Measurements from ENCODE around the gene HPCAL1. TPM values are rescaled to one million over a fixed set of nuclear protein-coding genes. Genes with fewer than 3 reads are reported as not detected.

HPCAL1 gene
- total and polyA plus RNA-seq, 2 donors (not counting 1 experiment from before 2014, with no cell fraction given): 60.3 to 65.1 TPM

- no peak overlapping the region for H3K4me3 Mint-ChIP-seq
- 92% methylated on average over 2 of the region's 9 CpGs for WGBS (ENCODE audit: insufficient coverage)
- Histone ChIP-seq H3K9me3 (ENCODE audit: control extremely low read depth in 1 of 3, control insufficient read depth in 2 of 3, insufficient read depth in 1 of 3, low read length in 2 of 3) (no peaks in the 10 kb centered on the region), H2AFZ (ENCODE audit: insufficient read depth, low read depth, low read length, poor library complexity, severe bottlenecking) (no peak overlapping the region), H3K4me3 (ENCODE audit: control extremely low read depth in 1 of 5, extremely low read depth in 1 of 5, insufficient read depth in 1 of 5, low read depth in 2 of 5, low read length in 4 of 5) (no peak overlapping the region), H3K4me1 (ENCODE audit: control insufficient read depth in 2 of 2, insufficient read depth in 2 of 2, low read length in 2 of 2) (peaks cover 0 to 9% of the 10 kb centered on the region in 2 donors), H3K27ac (ENCODE audit: low read length in 2 of 2) (no peak overlapping the region), H3K27me3 (replicated peaks in 1 of 4; ENCODE audit: control extremely low read depth in 1 of 4, control insufficient read depth in 3 of 4, insufficient read depth in 4 of 4, low read length in 3 of 4) (no peaks in the 10 kb centered on the region), H3K79me2 (ENCODE audit: control insufficient read depth, insufficient read depth, low read length) (peaks cover 16% of the 10 kb centered on the region), H3K9ac (ENCODE audit: low read length) (no peak overlapping the region), H4K20me1 (ENCODE audit: control insufficient read depth, insufficient read depth, low read length, poor library complexity, severe bottlenecking) (peaks cover 35% of the 10 kb centered on the region), H3K36me3 (replicated peaks in 1 of 2; ENCODE audit: control extremely low read depth in 1 of 2, control insufficient read depth in 1 of 2, extremely low read depth in 1 of 2, insufficient read depth in 2 of 2, low read length in 1 of 2) (peaks cover 5 to 45% of the 10 kb centered on the region in 2 experiments), H3K4me2 (replicated peaks; ENCODE audit: low read depth, low read length, poor library complexity, severe bottlenecking) (no peak overlapping the region)
- peaks cover 14% of the 10 kb centered on the region for H3K4me1 Mint-ChIP-seq
- intact Hi-C loops (cut with micrococcal nuclease): no loop called here
- H3K27me3 Mint-ChIP-seq: no peaks in the 10 kb centered on the region
- ATAC-seq (ENCODE audit: low read depth) (no peak), DNase-seq (no peak)
- no peak overlapping the region for H3K27ac Mint-ChIP-seq
- TF ChIP-seq, protein P1, sequence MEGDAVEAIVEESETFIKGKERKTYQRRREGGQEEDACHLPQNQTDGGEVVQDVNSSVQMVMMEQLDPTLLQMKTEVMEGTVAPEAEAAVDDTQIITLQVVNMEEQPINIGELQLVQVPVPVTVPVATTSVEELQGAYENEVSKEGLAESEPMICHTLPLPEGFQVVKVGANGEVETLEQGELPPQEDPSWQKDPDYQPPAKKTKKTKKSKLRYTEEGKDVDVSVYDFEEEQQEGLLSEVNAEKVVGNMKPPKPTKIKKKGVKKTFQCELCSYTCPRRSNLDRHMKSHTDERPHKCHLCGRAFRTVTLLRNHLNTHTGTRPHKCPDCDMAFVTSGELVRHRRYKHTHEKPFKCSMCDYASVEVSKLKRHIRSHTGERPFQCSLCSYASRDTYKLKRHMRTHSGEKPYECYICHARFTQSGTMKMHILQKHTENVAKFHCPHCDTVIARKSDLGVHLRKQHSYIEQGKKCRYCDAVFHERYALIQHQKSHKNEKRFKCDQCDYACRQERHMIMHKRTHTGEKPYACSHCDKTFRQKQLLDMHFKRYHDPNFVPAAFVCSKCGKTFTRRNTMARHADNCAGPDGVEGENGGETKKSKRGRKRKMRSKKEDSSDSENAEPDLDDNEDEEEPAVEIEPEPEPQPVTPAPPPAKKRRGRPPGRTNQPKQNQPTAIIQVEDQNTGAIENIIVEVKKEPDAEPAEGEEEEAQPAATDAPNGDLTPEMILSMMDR (IDR thresholded peaks at IDR 0.05): no peak
- no peak for TF ChIP-seq EZH2 (IDR thresholded peaks at IDR 0.05; ENCODE audit: borderline replicate concordance, insufficient read depth, low read depth, low read length, poor library complexity, severe bottlenecking)
- no peaks in the 10 kb centered on the region for H3K9me3 Mint-ChIP-seq (ENCODE audit: insufficient read depth)
- ChIA-PET POLR2A (no interaction called here), CTCF (interaction anchor here (1.1 to 11.0 kb wide), 6 partner anchors 8 to 364 kb away, joined by 4 to 220 read pairs (median 70); partner anchors contain the start of gene CYS1)
These were observed 135.1 kb downstream of the HPCAL1 start for GRCh38 chr2:10437806-10438205.

DNA sequence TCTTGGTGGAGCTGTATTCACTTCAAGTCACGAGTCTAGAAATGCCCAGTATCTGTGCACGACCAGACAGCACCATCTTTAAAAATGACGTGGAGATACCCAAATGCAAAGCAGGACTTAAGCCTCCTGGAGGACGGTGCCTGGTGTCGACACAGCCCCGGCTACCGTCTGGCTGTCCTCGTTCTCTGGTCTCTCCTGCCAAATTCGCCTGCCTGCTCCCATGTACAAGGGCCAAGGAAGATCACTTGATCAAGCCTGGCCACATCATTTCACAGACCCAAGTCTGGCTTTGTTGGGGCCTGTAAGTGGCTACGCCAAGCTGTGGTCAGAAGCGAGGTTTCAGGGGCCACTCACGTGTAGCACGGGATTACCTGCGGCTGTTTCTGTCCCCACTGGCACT, 136.0 kb downstream of the HPCAL1 start:
- H3K9me3 ChIP-seq (ENCODE audit: control extremely low read depth in 1 of 3, control insufficient read depth in 2 of 3, insufficient read depth in 1 of 3, low read length in 2 of 3): no peaks in the 10 kb centered on the region
- H3K79me2 ChIP-seq (ENCODE audit: control insufficient read depth, insufficient read depth, low read length): peaks cover 25% of the 10 kb centered on the region
- H4K20me1 ChIP-seq (ENCODE audit: control insufficient read depth, insufficient read depth, low read length, poor library complexity, severe bottlenecking): peaks cover 43% of the 10 kb centered on the region
- H3K27ac ChIP-seq (ENCODE audit: low read length in 2 of 2): no peak overlapping the region
- H3K4me3 ChIP-seq (ENCODE audit: control extremely low read depth in 1 of 5, extremely low read depth in 1 of 5, insufficient read depth in 1 of 5, low read depth in 2 of 5, low read length in 4 of 5): no peak overlapping the region
- no peak overlapping the region for H3K27ac Mint-ChIP-seq
- peaks cover 0 to 17% of the 10 kb centered on the region in 2 donors for H3K4me1 ChIP-seq (ENCODE audit: control insufficient read depth in 2 of 2, insufficient read depth in 2 of 2, low read length in 2 of 2)
- WGBS (ENCODE audit: insufficient coverage): 86% methylated on average over 14 of the region's 14 CpGs
- no peaks in the 10 kb centered on the region for H3K27me3 Mint-ChIP-seq
- ATAC-seq (ENCODE audit: low read depth): no peak
- no peak overlapping the region for H3K4me2 ChIP-seq (replicated peaks; ENCODE audit: low read depth, low read length, poor library complexity, severe bottlenecking)
- H3K36me3 ChIP-seq (replicated peaks in 1 of 2; ENCODE audit: control extremely low read depth in 1 of 2, control insufficient read depth in 1 of 2, extremely low read depth in 1 of 2, insufficient read depth in 2 of 2, low read length in 1 of 2): peaks cover 8 to 54% of the 10 kb centered on the region in 2 experiments
- CTCF ChIA-PET: interaction anchor here (1.0 to 11.0 kb wide), 6 partner anchors 10 to 365 kb away, joined by 3 to 220 read pairs (median 8); partner anchors contain the start of genes CYS1 and ODC1
- H3K9me3 Mint-ChIP-seq (ENCODE audit: insufficient read depth): no peaks in the 10 kb centered on the region
- H3K9ac ChIP-seq (ENCODE audit: low read length): no peak overlapping the region
- H3K4me1 Mint-ChIP-seq: peaks cover 13% of the 10 kb centered on the region
- TF ChIP-seq EZH2 (IDR thresholded peaks at IDR 0.05; ENCODE audit: borderline replicate concordance, insufficient read depth, low read depth, low read length, poor library complexity, severe bottlenecking): no peak
- TF ChIP-seq, protein P1 (IDR thresholded peaks at IDR 0.05): no peak
- intact Hi-C loops (cut with micrococcal nuclease): no loop called here
- H3K27me3 ChIP-seq (replicated peaks in 1 of 4; ENCODE audit: control extremely low read depth in 1 of 4, control insufficient read depth in 3 of 4, insufficient read depth in 4 of 4, low read length in 3 of 4): no peaks in the 10 kb centered on the region
- no peak overlapping the region for H2AFZ ChIP-seq (ENCODE audit: insufficient read depth, low read depth, low read length, poor library complexity, severe bottlenecking)
- DNase-seq: no peak
- no peak overlapping the region for H3K4me3 Mint-ChIP-seq
- POLR2A ChIA-PET: interaction anchor here (0.8 kb wide), 1 partner anchor 9 kb away, joined by 3 read pairs; no protein-coding TSS in a partner anchor
